H1 (cell line): ENCODE measurements around the gene KCNIP3. TPM values are rescaled to one million over a fixed set of nuclear protein-coding genes. Genes with fewer than 3 reads are reported as not detected.
A peak's percentile ranks its signal among the peaks of the same experiment; 100 is the strongest.

Experiments used
- CTCF ChIA-PET: fragments of 300-600 bp; sonication (Branson Sonifier 250); formaldehyde crosslinking; loops from one replicate; lab custom pipeline; 2021; ENCODE audit not compliant: partially characterized antibody; lab: Charles Lee
- POLR2A ChIA-PET: fragments of 300-600 bp; sonication (Branson Sonifier 250); formaldehyde crosslinking; loops from one replicate; lab custom pipeline; 2021; ENCODE audit warnings: inconsistent platforms; ENCODE audit not compliant: partially characterized antibody; lab: Charles Lee
- DNase-seq, 2 experiments: peaks; one replicate each; pipeline versions ENCODE4 v3.0.0 to v3.0.0-alpha.2; 2010 to 2022; ENCODE audit warnings: low spot score in 2 of 2, low read depth in 1 of 2, mixed read lengths in 1 of 2
- FAIRE-seq: peaks from 2 replicates; lab custom pipeline; 2011; peaks lifted over from hg19 to GRCh38; lab: Jason Lieb, UNC
- H2AFZ ChIP-seq: 2 replicates; pipeline ENCODE4 v1.8.1; 2012; ENCODE audit warnings: low read length, inconsistent platforms
- H2AK5ac ChIP-seq: 2 replicates; pipeline ENCODE4 v1.6.1; 2013; ENCODE audit warnings: low read depth, low read length
- H2BK120ac ChIP-seq: replicated peaks from 2 replicates; pipeline ENCODE3; 2013; ENCODE audit warnings: low read depth, low read length, inconsistent platforms
- H2BK12ac ChIP-seq: 2 replicates; pipeline ENCODE4 v1.6.1; 2013; ENCODE audit warnings: low read depth, low read length
- H2BK15ac ChIP-seq: 2 replicates; pipeline ENCODE4 v1.6.1; 2013; ENCODE audit warnings: low read length
- H2BK20ac ChIP-seq: 2 replicates; pipeline ENCODE4 v1.6.1; 2013; ENCODE audit warnings: low read length
- H2BK5ac ChIP-seq: 2 replicates; pipeline ENCODE4 v1.6.1; 2013; ENCODE audit warnings: low read depth, low read length
- H3K14ac ChIP-seq: 2 replicates; pipeline ENCODE4 v1.6.1; 2013; ENCODE audit warnings: inconsistent platforms; ENCODE audit not compliant: insufficient read length
- H3K18ac ChIP-seq: 2 replicates; pipeline ENCODE4 v1.6.1; 2013; ENCODE audit warnings: low read length; ENCODE audit errors: extremely low read depth
- H3K23ac ChIP-seq: 2 replicates; pipeline ENCODE4 v1.6.1; 2013; ENCODE audit warnings: inconsistent platforms; ENCODE audit not compliant: insufficient read length
- H3K23me2 ChIP-seq: 2 replicates; pipeline ENCODE4 v1.6.1; 2013; ENCODE audit warnings: low read depth, low read length
- H3K27ac ChIP-seq: 2 replicates; pipeline ENCODE4 v1.6.1; 2011; ENCODE audit warnings: low read depth, low read length, inconsistent platforms
- H3K27me3 ChIP-seq, 4 experiments: replicated peaks in 1 of 4; 1 replicate in 1 of 4; 2 replicates in 3 of 4; pipeline versions ENCODE4 v1.6.1 to v1.8.1; 2011 to 2013; ENCODE audit warnings: low read length in 3 of 4, mild to moderate bottlenecking in 3 of 4, inconsistent platforms in 2 of 4, mixed read lengths in 2 of 4, moderate library complexity in 1 of 4; ENCODE audit not compliant: control insufficient read depth in 3 of 4, insufficient read depth in 3 of 4; ENCODE audit errors: extremely low read depth in 1 of 4
- H3K36me3 ChIP-seq, 4 experiments: 2 replicates each; pipeline versions ENCODE4 v1.6.1 to v1.8.1; 2011 to 2013; ENCODE audit warnings: mild to moderate bottlenecking in 4 of 4, low read length in 3 of 4, moderate library complexity in 2 of 4, control low read depth in 1 of 4, inconsistent platforms in 1 of 4; ENCODE audit not compliant: insufficient read depth in 4 of 4, control insufficient read depth in 2 of 4
- H3K4ac ChIP-seq: replicated peaks from 2 replicates; pipeline ENCODE3; 2013; ENCODE audit warnings: low read length, low read depth, mixed read lengths, inconsistent platforms; ENCODE audit not compliant: insufficient read length
- H3K4me1 ChIP-seq, 4 experiments: replicated peaks in 1 of 4; 1 replicate in 1 of 4; 2 replicates in 3 of 4; pipeline versions ENCODE4 v1.6.1 to v1.8.1; 2011 to 2013; ENCODE audit warnings: low read length in 3 of 4, inconsistent platforms in 2 of 4, mixed read lengths in 1 of 4; ENCODE audit not compliant: insufficient read depth in 4 of 4, control insufficient read depth in 3 of 4
- H3K4me2 ChIP-seq, 2 experiments: 2 replicates each; pipeline versions ENCODE4 v1.6.1 to v1.8.1; 2011 to 2013; ENCODE audit warnings: low read depth in 2 of 2, low read length in 2 of 2, control low read depth in 1 of 2, inconsistent platforms in 1 of 2, mild to moderate bottlenecking in 1 of 2; ENCODE audit not compliant: insufficient read depth in 1 of 2
- H3K4me3 ChIP-seq, 4 experiments: fragments of 200-600, 300-600 bp in 1 of 4; sonication (generic), shearing (Covaris generic), sonication (Bioruptor Twin) in 1 of 4; 2 replicates each; pipeline versions ENCODE4 v1.5.1 to v1.8.1; 2011 to 2016; ENCODE audit warnings: low read length in 4 of 4, low read depth in 3 of 4, control low read depth in 2 of 4, inconsistent platforms in 2 of 4, mild to moderate bottlenecking in 2 of 4, mixed read lengths in 1 of 4, moderate library complexity in 1 of 4; ENCODE audit not compliant: insufficient read depth in 2 of 4; ENCODE audit errors: extremely low read depth in 1 of 4
- H3K56ac ChIP-seq: replicated peaks from 2 replicates; pipeline ENCODE3; 2013; ENCODE audit warnings: low read depth, mild to moderate bottlenecking, mixed read lengths, low read length, inconsistent platforms; ENCODE audit not compliant: insufficient read length
- H3K79me1 ChIP-seq: 2 replicates; pipeline ENCODE4 v1.6.1; 2013; ENCODE audit warnings: low read depth, low read length, control low read depth
- H3K79me2 ChIP-seq, 2 experiments: 2 replicates each; pipeline versions ENCODE4 v1.6.1 to v1.8.1; 2012 to 2013; ENCODE audit warnings: low read length in 2 of 2, mild to moderate bottlenecking in 2 of 2, inconsistent platforms in 1 of 2; ENCODE audit not compliant: insufficient read depth in 2 of 2, control insufficient read depth in 1 of 2
- H3K9ac ChIP-seq, 4 experiments: replicated peaks in 1 of 4; 1 replicate in 1 of 4; 2 replicates in 3 of 4; pipeline versions ENCODE4 v1.6.1 to v1.8.1; 2011 to 2013; ENCODE audit warnings: low read depth in 3 of 4, low read length in 3 of 4, control low read depth in 2 of 4, mild to moderate bottlenecking in 2 of 4, moderate library complexity in 2 of 4, inconsistent platforms in 1 of 4; ENCODE audit errors: extremely low read depth in 1 of 4
- H3K9me3 ChIP-seq, 2 experiments: 2 replicates each; pipeline versions ENCODE4 v1.6.1 to v1.8.1; 2012 to 2013; ENCODE audit warnings: mild to moderate bottlenecking in 2 of 2, moderate library complexity in 2 of 2, control low read depth in 1 of 2, inconsistent platforms in 1 of 2, low read depth in 1 of 2, low read length in 1 of 2, mixed read lengths in 1 of 2; ENCODE audit not compliant: insufficient read depth in 2 of 2
- H4K20me1 ChIP-seq, 2 experiments: replicated peaks in 1 of 2; 2 replicates each; pipeline versions ENCODE3 to v1.8.1; 2011 to 2013; ENCODE audit warnings: inconsistent platforms in 2 of 2, low read length in 2 of 2, mild to moderate bottlenecking in 1 of 2; ENCODE audit not compliant: insufficient read depth in 2 of 2, control insufficient read depth in 1 of 2
- H4K5ac ChIP-seq: 2 replicates; pipeline ENCODE4 v1.6.1; 2013; ENCODE audit warnings: low read length, low read depth, mixed read lengths, inconsistent platforms; ENCODE audit not compliant: insufficient read length
- H4K8ac ChIP-seq: 2 replicates; pipeline ENCODE4 v1.8.0; 2013; ENCODE audit warnings: mild to moderate bottlenecking, moderate library complexity, low read length, inconsistent platforms; ENCODE audit not compliant: insufficient read depth; ENCODE audit errors: extremely low read depth
- H4K91ac ChIP-seq: replicated peaks from 2 replicates; pipeline ENCODE3; 2013; ENCODE audit warnings: low read length, mixed read lengths, inconsistent platforms; ENCODE audit not compliant: insufficient read length
- BACH1 ChIP-seq: IDR thresholded peaks from 2 replicates; pipeline ENCODE4 v1.6.1; 2012; ENCODE audit warnings: low read length, improper control_type of control experiment
- BCL11A ChIP-seq, 2 experiments: IDR thresholded peaks; one replicate each; pipeline ENCODE4 v1.6.1; 2011; ENCODE audit warnings: low read depth in 2 of 2, low read length in 2 of 2, mild to moderate bottlenecking in 2 of 2
- CHD1 ChIP-seq: IDR thresholded peaks from 2 replicates; pipeline ENCODE4 v1.6.1; 2012; ENCODE audit warnings: low read depth, low read length, improper control_type of control experiment
- EP300 ChIP-seq, 2 experiments: IDR thresholded peaks; 1 replicate in 1 of 2; 2 replicates in 1 of 2; pipeline ENCODE4 v1.6.1; 2011 to 2012; ENCODE audit warnings: low read depth in 2 of 2, low read length in 2 of 2, mild to moderate bottlenecking in 2 of 2, borderline replicate concordance in 1 of 2, inconsistent platforms in 1 of 2, moderate library complexity in 1 of 2
- FOSL1 ChIP-seq: IDR thresholded peaks from 2 replicates; pipeline ENCODE4 v1.6.1; 2011; ENCODE audit warnings: mild to moderate bottlenecking, low read depth, low read length, moderate library complexity; ENCODE audit not compliant: insufficient read depth
- GTF2F1 ChIP-seq: IDR thresholded peaks from 2 replicates; pipeline ENCODE4 v1.6.1; 2012; ENCODE audit warnings: low read depth, low read length, improper control_type of control experiment, borderline replicate concordance
- POLR2AphosphoS5 ChIP-seq: IDR thresholded peaks from 2 replicates; pipeline ENCODE4 v1.6.1; 2011; ENCODE audit warnings: low read depth, low read length
- SUZ12 ChIP-seq: fragments of 200-600 bp; sonication (generic); IDR thresholded peaks from 2 replicates; pipeline ENCODE4 v1.6.1; 2012; ENCODE audit warnings: mild to moderate bottlenecking, inconsistent platforms, low read length, moderate library complexity, mixed read lengths
- whole genome bisulfite sequencing, 2 experiments: shearing (Covaris generic) in 1 of 2; methylation state at CpG; one replicate each; pipeline versions ENCODE4 v1.1.6 to v1.1.7; 2013 to 2015; ENCODE audit warnings: low lambda C conversion rate in 2 of 2, mixed read lengths in 2 of 2, inconsistent platforms in 1 of 2, low coverage in 1 of 2, missing lambda C conversion rate in 1 of 2; ENCODE audit not compliant: insufficient replicate concordance in 2 of 2, insufficient coverage in 1 of 2, insufficient read length in 1 of 2; ENCODE audit errors: extremely low coverage in 1 of 2, missing lambda C conversion rate in 1 of 2; 5-methylcytosine and 5-hydroxymethylcytosine counted together
- long read RNA-seq, 2 experiments: library from RNA in 1 of 2; library from capped mRNA in 1 of 2; stranded (forward); transcript quantifications; one replicate each; pipeline ENCODE4 v2.0.0, GENCODE V29; 2021; ENCODE audit warnings: inconsistent platforms in 1 of 2
- polyA minus RNA-seq, 3 experiments: library from RNA; depleted of rRNA, polyadenylated mRNA; stranded (reverse); fragments of >200 nt; gene quantifications; 1 replicate in 2 of 3; 2 replicates in 1 of 3; pipeline ENCODE4 v1.2.3, GENCODE V29; 2011
- polyA plus RNA-seq, 7 experiments: library from polyadenylated mRNA; depleted of rRNA in 3 of 7; stranded (reverse) in 5 of 7; unstranded in 2 of 7; fragments of >200 nt in 5 of 7; fragments of 200-250 nt in 2 of 7; gene quantifications; 1 replicate in 5 of 7; 2 replicates in 1 of 7; 4 replicates in 1 of 7; pipeline versions ENCODE4 v1.2.1 to v1.2.3, GENCODE V29; 2011 to 2013; ENCODE audit warnings: missing spikeins in 2 of 7, mixed read lengths in 2 of 7
- total RNA-seq: library from RNA; stranded (reverse); fragmentation: NEBNext Ultra II Directional; extraction: Animal tissue kit (Norgen Biotek cat#: 25700); gene quantifications from 2 replicates; pipeline ENCODE4 v1.2.1, GENCODE V29; 2021

KCNIP3 gene
- 1.9 and 2.9 TPM in 2 replicates for total RNA-seq
- polyA plus RNA-seq (2011; rRNA removed): 0.33 and 0.53 TPM in 2 replicates
- polyA plus RNA-seq (2011; cell fraction: cytosol; rRNA removed): 1.2 TPM
- polyA plus RNA-seq (2011; cell fraction: nucleus; rRNA removed): 1.3 TPM
- polyA plus RNA-seq (2012, experiment 1 of 2): 0.52 to 0.88 TPM (median 0.61 TPM) in 4 replicates
- 0.10 TPM for polyA plus RNA-seq (2012, experiment 2 of 2)
- 0.95 TPM for polyA plus RNA-seq (2013, experiment 1 of 2)
- 1.1 TPM for polyA plus RNA-seq (2013, experiment 2 of 2)
- polyA minus RNA-seq (2011; rRNA and poly(A)+ RNA removed): 0.16 and 0.49 TPM in 2 replicates
- not detected for polyA minus RNA-seq (2011; cell fraction: cytosol; rRNA and poly(A)+ RNA removed)
- polyA minus RNA-seq (2011; cell fraction: nucleus; rRNA and poly(A)+ RNA removed): not detected
- long read RNA-seq, experiment 1: 0 reads
- long read RNA-seq, experiment 2: 0 reads

DNA sequence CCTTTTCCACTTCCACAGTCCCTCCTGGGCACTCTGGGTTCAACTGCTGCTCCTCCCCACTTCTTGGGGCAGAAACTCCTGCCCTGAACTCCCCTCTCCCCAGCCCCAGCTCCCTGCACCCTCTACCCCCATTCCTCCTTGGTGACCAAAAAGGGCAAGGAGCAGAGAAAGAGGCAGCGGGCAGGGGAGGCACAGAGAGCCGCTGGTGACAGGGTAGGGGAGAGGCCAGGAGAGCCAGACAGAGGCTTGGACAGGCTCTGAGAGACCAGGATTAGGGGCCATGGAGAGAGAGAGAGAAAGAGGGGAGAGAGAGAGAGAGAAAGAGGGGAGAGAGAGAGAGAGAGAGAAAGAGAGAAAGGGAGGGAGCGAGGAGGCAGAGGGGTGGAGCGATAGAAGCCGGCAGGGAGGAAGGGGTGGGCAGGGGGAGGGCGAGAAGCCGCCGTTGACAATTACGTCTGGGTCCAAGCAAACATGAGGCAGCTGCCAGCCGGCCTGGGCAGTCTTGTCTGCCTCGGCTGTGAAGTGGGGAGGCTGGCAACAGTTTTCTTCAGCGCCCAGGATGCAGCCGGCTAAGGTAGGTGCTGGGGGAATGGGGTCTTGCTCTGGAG, at the start of gene KCNIP3:
KCNIP3 (plus strand) TSS at position 468 of the 608 bp plus-strand sequence; CDS start at position 560, 92 bp downstream.
- H3K79me1 ChIP-seq: no peaks in the 10 kb centered on the region
- no peak within 1 kb of the TSS for H2BK15ac ChIP-seq
- CTCF ChIA-PET: no interaction called here
- H3K18ac ChIP-seq: no peak within 1 kb of the TSS
- H3K27ac ChIP-seq: no peak within 1 kb of the TSS
- no peaks in the 10 kb centered on the region for H3K23me2 ChIP-seq
- no peak within 1 kb of the TSS for H3K4ac ChIP-seq
- no peak within 1 kb of the TSS for H2AFZ ChIP-seq
- 0 out of 2 replicates have a peak within 1 kb of the TSS, but pooled peaks have one; percentile 20 for H4K8ac ChIP-seq
- no peak within 1 kb of the TSS for H2BK20ac ChIP-seq
- FAIRE-seq (no peak), DNase-seq (no peak)
- no peak within 1 kb of the TSS for H3K56ac ChIP-seq
- H3K4me1 ChIP-seq: peaks cover 0 to 11% (median 0%) of the 10 kb centered on the region in 4 experiments; a peak in 1 of 7 replicates
- no peak within 1 kb of the TSS for H2AK5ac ChIP-seq
- H3K36me3 ChIP-seq: no peaks in the 10 kb centered on the region
- peaks cover 58 to 99% of the 10 kb centered on the region in 2 experiments for H3K9me3 ChIP-seq
- 75% methylated on average over 5 of the region's 13 CpGs; no CpG with 5 or more reads in 1 of the 2 experiments for WGBS, 2 experiments
- H2BK5ac ChIP-seq: no peak within 1 kb of the TSS
- POLR2A ChIA-PET: no interaction called here
- no peak within 1 kb of the TSS for H3K14ac ChIP-seq
- no peak within 1 kb of the TSS for H3K23ac ChIP-seq
- no peaks in the 10 kb centered on the region for H4K20me1 ChIP-seq
- no peak within 1 kb of the TSS for H4K5ac ChIP-seq
- no peak within 1 kb of the TSS for H4K91ac ChIP-seq
- H3K9ac ChIP-seq: no peak within 1 kb of the TSS
- H2BK120ac ChIP-seq: no peak within 1 kb of the TSS
- no peak within 1 kb of the TSS; a peak in 1 of 8 replicates for H3K4me3 ChIP-seq
- no peaks in the 10 kb centered on the region for H3K79me2 ChIP-seq
- H2BK12ac ChIP-seq: no peak within 1 kb of the TSS
- no peaks in the 10 kb centered on the region for H3K27me3 ChIP-seq
- H3K4me2 ChIP-seq: peak within 1 kb of the TSS in 1 of 2 experiments; percentile 23; a peak in 1 of 4 replicates
- TF ChIP-seq EP300 (IDR thresholded peaks at IDR 0.05; ENCODE audit: borderline replicate concordance in 1 of 2, low read depth in 2 of 2, low read length in 2 of 2): no peak
- TF ChIP-seq POLR2AphosphoS5: no peak
- TF ChIP-seq GTF2F1: no peak
- TF ChIP-seq BACH1: no peak
- no peak for TF ChIP-seq FOSL1
- TF ChIP-seq SUZ12: no peak
- no peak for TF ChIP-seq BCL11A (IDR thresholded peaks at IDR 0.05; ENCODE audit: low read depth in 2 of 2, low read length in 2 of 2)
- TF ChIP-seq CHD1: no peak
